Measurements from ENCODE around the gene OTOA. TPM values are rescaled to one million over a fixed set of nuclear protein-coding genes. Genes with fewer than 3 reads are reported as not detected.

Gene OTOA
- total RNA-seq, 6 donors from 2014 or later = 0.46 to 2.1 (median 0.65) TPM; not detected in 2

DNA sequence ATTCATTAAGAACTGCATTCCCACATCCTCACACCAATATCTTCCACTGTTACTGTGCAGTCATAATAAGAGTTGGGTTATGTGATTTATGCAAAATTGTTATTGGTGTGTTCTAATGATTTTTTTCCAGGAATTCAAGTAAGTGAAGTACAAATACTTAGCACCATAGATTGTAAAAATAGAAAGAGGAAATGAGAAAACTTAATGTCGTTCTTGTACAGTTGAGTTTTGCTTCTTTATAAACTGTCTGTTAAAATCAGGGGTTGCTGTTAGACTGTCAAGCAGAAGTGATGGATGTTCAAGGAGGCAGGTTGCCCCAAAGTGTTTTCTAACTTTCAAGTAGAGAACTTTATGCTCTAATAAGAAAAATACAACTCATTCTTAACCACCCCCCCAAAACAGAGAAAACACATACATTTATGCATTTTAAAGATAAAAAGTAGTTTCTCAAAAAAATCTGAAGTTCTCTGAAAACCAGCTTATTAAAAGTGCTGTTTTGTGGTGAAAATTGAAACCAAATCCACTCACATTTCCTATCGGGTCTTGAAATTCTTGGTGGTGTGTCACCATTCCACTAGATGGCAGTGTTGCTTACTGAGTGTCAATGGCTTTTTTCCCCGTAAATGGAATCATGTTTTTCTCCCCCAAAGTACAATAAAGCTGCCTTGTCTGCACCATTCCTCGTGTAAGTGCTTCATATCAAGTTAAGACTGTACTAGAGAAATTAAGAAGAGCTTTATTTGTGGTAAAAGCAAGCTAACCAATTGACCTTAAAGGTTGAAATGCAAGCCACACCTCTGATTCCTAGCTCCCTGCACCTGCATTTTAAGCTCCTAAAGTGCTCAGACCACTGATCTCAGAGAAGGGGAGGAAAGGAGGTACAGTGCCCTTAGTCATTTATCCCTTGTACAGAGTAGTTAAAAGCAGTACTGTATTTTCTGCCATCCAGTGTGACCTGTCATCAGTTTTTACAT is 6.7 kb upstream of the OTOA start:
- peak in 1 of 2 donors; percentile 67 for ATAC-seq (ENCODE audit: low FRiP score in 2 of 2)

DNA sequence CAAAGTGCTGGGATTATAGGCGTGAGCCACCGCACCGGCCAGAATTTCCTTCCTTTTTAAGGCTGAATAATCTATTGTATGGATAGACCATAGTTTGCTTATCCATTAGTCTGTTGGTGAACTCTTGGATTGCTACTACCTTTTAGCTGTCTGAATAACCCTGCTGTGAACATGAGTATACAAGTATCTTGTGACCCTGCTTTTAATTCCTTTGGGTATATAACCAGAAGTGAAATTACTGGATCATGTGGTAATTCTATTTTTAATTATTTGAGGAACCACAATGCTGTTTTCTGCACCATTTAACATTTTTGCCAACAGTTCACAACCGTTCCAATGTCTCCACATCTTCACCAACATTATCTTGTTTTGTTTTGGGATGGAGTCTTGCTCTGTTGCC is 4.6 kb upstream of the OTOA start:
- Histone ChIP-seq H3K27ac (peak overlapping the region in 1 of 4 donors; percentile 61), H3K27me3 (peaks cover 0 to 4% (median 0%) of the 10 kb centered on the region in 4 donors), H3K4me1 (peaks cover 4 to 19% (median 11%) of the 10 kb centered on the region in 4 donors), H3K36me3 (peaks cover 0 to 21% (median 0%) of the 10 kb centered on the region in 4 donors), H3K4me3 (no peak overlapping the region), H3K9me3 (no peaks in the 10 kb centered on the region)
- 59 to 81% methylated on average over 4 of the region's 4 CpGs for WGBS, 2 donors
- TF ChIP-seq POLR2A (IDR thresholded peaks at IDR 0.05) = no peak
- TF ChIP-seq EP300 (IDR thresholded peaks at IDR 0.05) = no peak
- TF ChIP-seq, protein P1, sequence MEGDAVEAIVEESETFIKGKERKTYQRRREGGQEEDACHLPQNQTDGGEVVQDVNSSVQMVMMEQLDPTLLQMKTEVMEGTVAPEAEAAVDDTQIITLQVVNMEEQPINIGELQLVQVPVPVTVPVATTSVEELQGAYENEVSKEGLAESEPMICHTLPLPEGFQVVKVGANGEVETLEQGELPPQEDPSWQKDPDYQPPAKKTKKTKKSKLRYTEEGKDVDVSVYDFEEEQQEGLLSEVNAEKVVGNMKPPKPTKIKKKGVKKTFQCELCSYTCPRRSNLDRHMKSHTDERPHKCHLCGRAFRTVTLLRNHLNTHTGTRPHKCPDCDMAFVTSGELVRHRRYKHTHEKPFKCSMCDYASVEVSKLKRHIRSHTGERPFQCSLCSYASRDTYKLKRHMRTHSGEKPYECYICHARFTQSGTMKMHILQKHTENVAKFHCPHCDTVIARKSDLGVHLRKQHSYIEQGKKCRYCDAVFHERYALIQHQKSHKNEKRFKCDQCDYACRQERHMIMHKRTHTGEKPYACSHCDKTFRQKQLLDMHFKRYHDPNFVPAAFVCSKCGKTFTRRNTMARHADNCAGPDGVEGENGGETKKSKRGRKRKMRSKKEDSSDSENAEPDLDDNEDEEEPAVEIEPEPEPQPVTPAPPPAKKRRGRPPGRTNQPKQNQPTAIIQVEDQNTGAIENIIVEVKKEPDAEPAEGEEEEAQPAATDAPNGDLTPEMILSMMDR (IDR thresholded peaks at IDR 0.05) = no peak
- no peak for TF ChIP-seq POLR2AphosphoS5 (IDR thresholded peaks at IDR 0.05)
- no peak for DNase-seq
- peak in 1 of 2 donors; percentile 60 for ATAC-seq (ENCODE audit: low FRiP score in 2 of 2)

More for the DNA sequence above, 6.7 kb upstream of the OTOA start:
- Histone ChIP-seq H3K9me3 (no peaks in the 10 kb centered on the region), H3K4me3 (no peak overlapping the region), H3K27ac (peak overlapping the region in 1 of 4 donors; percentile 52), H3K36me3 (peaks cover 0 to 21% (median 0%) of the 10 kb centered on the region in 4 donors), H3K27me3 (no peaks in the 10 kb centered on the region), H3K4me1 (peaks cover 3 to 22% (median 7%) of the 10 kb centered on the region in 4 donors)
- 3 to 6% methylated on average over 4 of the region's 4 CpGs for WGBS, 2 donors
- no peak for TF ChIP-seq POLR2AphosphoS5 (IDR thresholded peaks at IDR 0.05)
- TF ChIP-seq, protein P1 (IDR thresholded peaks at IDR 0.05) = peak; percentile 53 to 74 (median 68)
- DNase-seq = no peak

DNA sequence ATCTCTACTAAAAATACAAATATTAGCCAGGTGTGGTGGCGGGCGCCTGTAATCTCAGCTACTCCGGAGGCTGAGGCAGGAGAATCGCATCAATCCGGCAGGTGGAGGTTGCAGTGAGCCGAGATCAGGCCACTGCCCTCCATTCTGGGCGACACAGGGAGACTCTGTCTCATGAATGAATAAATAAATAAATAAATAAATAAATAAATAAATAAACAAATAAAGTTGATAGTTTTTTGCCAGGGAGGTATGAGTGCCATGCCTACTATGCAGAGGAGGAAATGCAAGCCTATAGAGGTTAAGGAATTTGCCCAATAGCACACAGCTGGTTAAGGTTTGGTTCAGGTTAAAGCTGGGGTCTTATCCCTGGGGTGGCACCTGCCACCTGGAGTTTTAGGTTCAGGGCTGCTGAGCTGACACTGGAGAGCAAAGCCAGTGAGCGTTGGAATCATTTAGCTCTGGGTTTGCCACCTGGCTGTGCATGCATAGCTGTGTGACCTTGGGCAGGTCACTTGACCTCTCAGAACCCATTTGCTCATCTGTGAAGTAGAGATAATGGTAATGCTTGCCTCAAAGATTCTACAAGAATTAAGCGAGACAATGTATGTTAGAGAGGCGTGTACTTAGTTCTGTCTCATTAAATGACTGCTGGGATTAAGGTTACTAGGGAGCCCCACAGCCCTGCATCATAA is 1.2 kb downstream of the OTOA start:
- Histone ChIP-seq H3K9me3 (no peaks in the 10 kb centered on the region), H3K27ac (no peak overlapping the region), H3K4me1 (peaks cover 0 to 8% (median 5%) of the 10 kb centered on the region in 4 donors), H3K36me3 (no peaks in the 10 kb centered on the region), H3K27me3 (peaks cover 0 to 9% (median 0%) of the 10 kb centered on the region in 4 donors), H3K4me3 (no peak overlapping the region)
- TF ChIP-seq, protein P1 (IDR thresholded peaks at IDR 0.05) = no peak
- TF ChIP-seq EP300 (IDR thresholded peaks at IDR 0.05) (no peak), POLR2AphosphoS5 (IDR thresholded peaks at IDR 0.05) (no peak), POLR2A (IDR thresholded peaks at IDR 0.05) (no peak)
- ATAC-seq (ENCODE audit: low FRiP score in 2 of 2) (no peak), DNase-seq (no peak)
- WGBS, 2 donors = 89 to 93% methylated on average over 9 to 10 of the region's 10 CpGs

DNA sequence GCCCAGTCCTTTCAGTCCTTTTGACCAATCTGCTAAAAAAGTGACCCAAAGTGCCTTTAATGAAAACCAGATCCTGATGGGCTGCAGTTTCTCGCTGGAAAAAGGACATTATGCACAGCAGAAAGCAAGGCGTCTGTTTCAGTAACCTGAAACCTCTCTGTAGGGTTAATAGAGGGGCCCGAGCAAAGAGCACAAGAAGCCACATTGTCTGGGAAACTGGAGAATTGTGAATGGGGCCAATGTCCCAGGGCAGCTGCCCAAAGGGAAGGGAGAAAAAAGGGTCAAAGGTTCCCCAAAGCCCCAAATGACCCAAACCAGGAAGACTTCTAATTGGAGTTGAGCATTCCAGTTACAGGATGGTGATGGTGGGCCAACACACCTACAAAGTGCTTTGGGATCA is 3.0 kb downstream of the OTOA start:
- H3K4me3 ChIP-seq = no peak overlapping the region
- ATAC-seq (ENCODE audit: low FRiP score in 2 of 2) = no peak
- H3K9me3 ChIP-seq = no peaks in the 10 kb centered on the region
- 28 to 67% methylated on average over 3 of the region's 3 CpGs for whole genome bisulfite sequencing, 2 donors
- H3K36me3 ChIP-seq = no peaks in the 10 kb centered on the region
- TF ChIP-seq POLR2A (IDR thresholded peaks at IDR 0.05) (no peak), EP300 (IDR thresholded peaks at IDR 0.05) (no peak), POLR2AphosphoS5 (IDR thresholded peaks at IDR 0.05) (no peak)
- TF ChIP-seq, protein P1 (IDR thresholded peaks at IDR 0.05) = no peak
- peaks cover 0 to 8% (median 5%) of the 10 kb centered on the region in 4 donors for H3K4me1 ChIP-seq
- peaks cover 0 to 9% (median 0%) of the 10 kb centered on the region in 4 donors for H3K27me3 ChIP-seq
- H3K27ac ChIP-seq = no peak overlapping the region
- DNase-seq = no peak
